ENCODE data around the gene USP3.

The USP3 gene

GRCh38 chr15:63497642-63498467 lies 6.5 kb upstream of the USP3 start:
- DNase-seq = no peak

GRCh38 chr15:63499175-63499549 lies 5.2 kb upstream of the USP3 start:
- no peak for DNase-seq

- DNase-seq = no peak
These were observed 4.8 kb upstream of the USP3 start for GRCh38 chr15:63499611-63500010.

GRCh38 chr15:63500265-63501250 lies 3.8 kb upstream of the USP3 start:
- no peak for DNase-seq

GRCh38 chr15:63501256-63502089 lies 2.9 kb upstream of the USP3 start:
- DNase-seq = peak; percentile 38

- DNase-seq = no peak
These were observed 2.1 kb upstream of the USP3 start for GRCh38 chr15:63502137-63502766.

GRCh38 chr15:63502843-63503738 lies 1.3 kb upstream of the USP3 start:
- peak; percentile 46 for DNase-seq

GRCh38 chr15:63503739-63504246 lies 600 bp upstream of the USP3 start:
- no peak for DNase-seq

- peak; percentile 75 for DNase-seq
These were observed 817 bp downstream of the USP3 start for GRCh38 chr15:63504979-63505841.

- no peak for DNase-seq
These were observed 1.4 kb downstream of the USP3 start for GRCh38 chr15:63505842-63506222.

- DNase-seq = no peak
These were observed 2.2 kb downstream of the USP3 start for GRCh38 chr15:63506537-63507035.

GRCh38 chr15:63507878-63508818 lies 3.8 kb downstream of the USP3 start:
- DNase-seq = no peak

GRCh38 chr15:63509056-63509954 lies 4.9 kb downstream of the USP3 start:
- no peak for DNase-seq

GRCh38 chr15:63509955-63510940 lies 5.9 kb downstream of the USP3 start:
- no peak for DNase-seq

- no peak for DNase-seq
These were observed 7.8 kb downstream of the USP3 start for GRCh38 chr15:63512148-63512547.

- no peak for DNase-seq
These were observed 8.9 kb downstream of the USP3 start for GRCh38 chr15:63513271-63513670.
